ENCODE measurements around the gene ARHGEF4.

ARHGEF4 gene

DNA sequence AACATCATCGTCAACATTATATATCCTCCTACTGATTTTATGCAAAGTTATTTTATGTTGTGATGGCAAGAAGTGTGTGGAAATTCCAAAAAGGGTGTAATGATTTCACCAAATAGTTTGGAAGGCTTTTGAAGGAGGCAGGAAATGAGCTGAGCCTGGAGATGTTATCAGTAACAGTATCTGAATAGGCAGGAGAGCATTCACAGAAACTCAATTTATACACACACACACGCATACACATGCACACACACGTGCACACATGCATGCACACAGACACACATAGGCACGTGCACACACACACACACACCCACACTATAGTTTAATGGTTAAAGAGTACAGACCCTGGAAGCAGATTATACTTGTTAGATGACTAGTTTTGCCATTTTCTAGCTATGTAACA, 47.3 kb downstream of the ARHGEF4 start:
- Histone ChIP-seq H3K36me3 (ENCODE audit: control insufficient read depth, insufficient read depth, low read length) (no peaks in the 10 kb centered on the region), H3K9me3 (ENCODE audit: control insufficient read depth, insufficient read depth, low read length) (no peaks in the 10 kb centered on the region), H3K9ac (ENCODE audit: low read depth, low read length) (no peak overlapping the region), H3K27me3 (ENCODE audit: control insufficient read depth, insufficient read depth, low read length) (no peaks in the 10 kb centered on the region), H3K4me3 (ENCODE audit: low read depth, low read length) (no peak overlapping the region), H3K4me1 (ENCODE audit: control insufficient read depth, insufficient read depth, low read length) (no peaks in the 10 kb centered on the region)

DNA sequence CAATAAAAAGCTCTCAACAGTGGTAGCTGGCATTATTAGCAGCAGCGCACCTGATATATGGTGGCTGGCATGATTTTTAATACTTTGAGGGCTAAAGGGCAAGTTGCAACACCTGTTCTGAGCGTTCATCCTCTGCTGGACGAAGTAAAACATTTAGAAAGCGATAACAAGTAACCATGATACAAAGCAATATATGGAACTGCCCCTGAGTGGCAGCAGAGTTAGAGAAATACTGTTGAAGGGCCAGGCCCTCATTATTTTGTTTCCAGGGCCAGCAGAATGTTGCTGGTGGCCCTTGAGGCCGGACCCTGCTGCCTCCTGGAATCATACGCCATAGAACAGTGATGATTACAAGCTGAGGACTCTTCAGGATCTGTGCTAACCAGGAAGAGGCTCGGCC, 47.8 kb downstream of the ARHGEF4 start:
- Histone ChIP-seq H3K4me3 (ENCODE audit: low read depth, low read length) (no peak overlapping the region), H3K27me3 (ENCODE audit: control insufficient read depth, insufficient read depth, low read length) (no peaks in the 10 kb centered on the region), H3K9ac (ENCODE audit: low read depth, low read length) (no peak overlapping the region), H3K36me3 (ENCODE audit: control insufficient read depth, insufficient read depth, low read length) (no peaks in the 10 kb centered on the region), H3K9me3 (ENCODE audit: control insufficient read depth, insufficient read depth, low read length) (no peaks in the 10 kb centered on the region), H3K4me1 (ENCODE audit: control insufficient read depth, insufficient read depth, low read length) (no peaks in the 10 kb centered on the region)

DNA sequence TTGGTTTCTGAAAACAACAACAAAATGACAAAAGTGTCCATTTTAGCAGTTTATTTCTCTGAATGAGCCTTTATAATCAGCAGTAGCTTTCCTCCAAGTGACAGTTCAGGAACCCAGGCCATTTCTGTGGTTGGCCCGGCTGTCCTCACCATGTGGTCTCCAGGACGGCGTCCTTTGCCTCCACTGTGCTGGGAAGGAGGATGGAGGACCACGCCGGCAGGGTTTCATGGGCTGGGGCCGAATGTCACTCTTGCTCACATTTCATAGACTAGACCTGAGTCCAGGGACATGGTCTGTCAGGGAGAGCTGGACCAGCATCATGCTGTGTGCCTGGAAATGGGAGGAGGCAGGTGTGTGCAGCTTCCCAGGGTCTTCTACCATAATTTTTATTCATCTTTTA, 50.9 kb downstream of the ARHGEF4 start:
- Histone ChIP-seq H3K9ac (ENCODE audit: low read depth, low read length) (no peak overlapping the region), H3K9me3 (ENCODE audit: control insufficient read depth, insufficient read depth, low read length) (no peaks in the 10 kb centered on the region), H3K36me3 (ENCODE audit: control insufficient read depth, insufficient read depth, low read length) (peaks cover 2% of the 10 kb centered on the region), H3K27me3 (ENCODE audit: control insufficient read depth, insufficient read depth, low read length) (no peaks in the 10 kb centered on the region), H3K4me3 (ENCODE audit: low read depth, low read length) (no peak overlapping the region), H3K4me1 (ENCODE audit: control insufficient read depth, insufficient read depth, low read length) (no peaks in the 10 kb centered on the region)

DNA sequence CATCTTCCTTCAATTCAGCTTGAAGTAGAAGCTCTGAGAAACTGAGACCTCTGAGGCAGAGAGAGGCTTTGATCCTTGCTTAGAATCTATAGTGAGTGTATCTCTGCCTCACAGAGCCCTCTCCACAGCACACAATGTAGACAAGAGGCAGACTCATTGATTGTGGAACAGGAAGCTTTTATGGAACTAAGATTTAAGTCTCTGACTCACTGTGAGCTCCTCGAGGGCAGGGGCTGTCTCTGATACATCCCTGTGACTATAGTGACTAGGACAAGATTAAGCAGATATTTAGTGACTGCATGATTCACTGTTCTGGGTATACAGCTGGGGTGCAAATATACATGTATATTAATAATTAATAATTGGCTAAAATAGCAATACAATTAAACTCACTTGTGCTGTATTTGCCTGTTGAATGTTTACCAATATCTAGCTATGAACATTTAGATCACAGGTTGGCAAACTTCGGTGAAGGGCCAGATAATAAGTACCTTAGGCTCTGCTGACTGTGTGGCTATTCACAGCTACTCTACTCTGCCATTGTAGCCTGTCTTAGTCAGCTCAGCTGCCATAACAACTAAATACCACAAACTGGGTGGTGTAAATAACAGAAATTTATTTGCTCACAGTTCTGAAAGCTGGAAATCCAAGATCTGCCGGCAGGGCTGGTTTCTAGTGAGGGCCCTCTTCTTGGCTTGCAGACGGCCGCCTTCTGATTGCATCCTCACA, 54.4 kb downstream of the ARHGEF4 start:
- H3K4me3 ChIP-seq (ENCODE audit: low read depth, low read length): no peak overlapping the region
- H3K9me3 ChIP-seq (ENCODE audit: control insufficient read depth, insufficient read depth, low read length): no peaks in the 10 kb centered on the region
- H3K4me1 ChIP-seq (ENCODE audit: control insufficient read depth, insufficient read depth, low read length): no peaks in the 10 kb centered on the region
- no peak overlapping the region for H3K9ac ChIP-seq (ENCODE audit: low read depth, low read length)
- peaks cover 5% of the 10 kb centered on the region for H3K36me3 ChIP-seq (ENCODE audit: control insufficient read depth, insufficient read depth, low read length)
- no peaks in the 10 kb centered on the region for H3K27me3 ChIP-seq (ENCODE audit: control insufficient read depth, insufficient read depth, low read length)

DNA sequence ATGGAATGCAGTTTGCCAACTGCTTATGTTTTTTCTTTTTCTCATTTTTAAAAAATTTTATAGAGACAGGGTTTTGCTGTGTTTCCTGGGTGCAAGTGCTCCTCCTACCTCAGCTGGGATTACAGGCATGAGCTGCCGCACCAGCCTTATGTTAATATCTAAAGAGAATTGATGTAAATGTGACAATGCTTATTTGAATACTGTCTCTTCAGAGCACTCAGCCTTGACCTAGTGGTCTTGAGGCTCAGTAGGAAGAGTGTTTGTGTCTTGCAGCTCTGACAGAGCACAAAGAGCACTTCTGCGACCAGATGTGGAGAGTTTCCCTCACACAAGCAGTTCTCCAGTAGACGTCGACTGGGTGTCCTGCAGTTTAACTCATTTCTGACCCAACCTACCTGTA, 55.3 kb downstream of the ARHGEF4 start:
- Histone ChIP-seq H3K36me3 (ENCODE audit: control insufficient read depth, insufficient read depth, low read length) (peaks cover 5% of the 10 kb centered on the region), H3K4me1 (ENCODE audit: control insufficient read depth, insufficient read depth, low read length) (peaks cover 5% of the 10 kb centered on the region), H3K9ac (ENCODE audit: low read depth, low read length) (no peak overlapping the region), H3K27me3 (ENCODE audit: control insufficient read depth, insufficient read depth, low read length) (no peaks in the 10 kb centered on the region), H3K9me3 (ENCODE audit: control insufficient read depth, insufficient read depth, low read length) (no peaks in the 10 kb centered on the region), H3K4me3 (ENCODE audit: low read depth, low read length) (no peak overlapping the region)

DNA sequence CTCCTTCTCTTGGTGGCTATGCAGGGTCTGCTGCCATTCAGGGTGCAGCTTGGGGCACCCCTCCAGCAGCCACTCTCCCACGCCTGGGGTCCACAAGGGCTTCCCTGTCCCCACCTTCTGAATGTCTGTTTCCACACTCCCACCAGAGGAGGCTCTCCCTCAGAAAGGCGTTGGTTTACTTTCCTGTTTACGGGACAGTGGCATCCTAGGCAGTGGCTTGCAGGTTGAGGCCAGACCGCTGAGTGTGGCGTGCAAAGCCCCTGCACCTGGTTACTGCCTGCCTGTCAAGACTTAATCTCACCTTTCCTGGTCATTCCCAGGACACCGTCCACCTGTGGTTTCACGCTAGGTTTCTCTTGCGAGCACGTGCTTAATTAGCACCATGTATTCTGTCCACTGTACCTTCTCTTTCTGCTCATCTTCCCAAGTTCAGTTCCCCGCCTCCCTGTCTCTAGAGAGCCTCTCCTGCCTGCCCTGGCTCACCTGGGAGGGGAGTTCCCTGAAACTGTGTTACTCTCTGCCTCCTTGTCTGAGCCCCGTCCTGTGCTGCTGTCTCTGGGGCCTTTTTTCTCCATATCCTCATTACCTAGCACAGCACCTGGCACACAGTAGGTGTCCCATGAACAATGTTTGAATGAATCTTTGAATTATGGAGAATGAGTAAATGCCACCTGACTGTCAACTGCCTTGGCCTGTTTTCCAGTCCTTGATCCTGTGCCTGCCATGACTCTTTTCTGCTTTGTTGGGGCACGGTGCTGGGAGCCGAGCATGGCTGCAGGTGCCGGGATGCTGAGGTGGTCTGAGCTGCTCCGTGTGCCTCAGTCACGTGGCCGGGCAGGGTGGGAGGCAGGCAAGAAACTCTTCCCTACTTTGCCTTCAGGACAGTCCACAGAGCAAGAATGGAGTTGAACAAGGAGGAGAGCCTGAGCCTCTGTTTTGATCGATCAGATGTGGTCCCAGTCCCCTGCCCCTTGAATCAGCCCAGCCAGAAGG, 56.4 kb downstream of the ARHGEF4 start:
- Histone ChIP-seq H3K9ac (ENCODE audit: low read depth, low read length) (no peak overlapping the region), H3K4me3 (ENCODE audit: low read depth, low read length) (no peak overlapping the region), H3K9me3 (ENCODE audit: control insufficient read depth, insufficient read depth, low read length) (no peaks in the 10 kb centered on the region), H3K27me3 (ENCODE audit: control insufficient read depth, insufficient read depth, low read length) (no peaks in the 10 kb centered on the region), H3K36me3 (ENCODE audit: control insufficient read depth, insufficient read depth, low read length) (peaks cover 5% of the 10 kb centered on the region), H3K4me1 (ENCODE audit: control insufficient read depth, insufficient read depth, low read length) (peaks cover 7% of the 10 kb centered on the region)

DNA sequence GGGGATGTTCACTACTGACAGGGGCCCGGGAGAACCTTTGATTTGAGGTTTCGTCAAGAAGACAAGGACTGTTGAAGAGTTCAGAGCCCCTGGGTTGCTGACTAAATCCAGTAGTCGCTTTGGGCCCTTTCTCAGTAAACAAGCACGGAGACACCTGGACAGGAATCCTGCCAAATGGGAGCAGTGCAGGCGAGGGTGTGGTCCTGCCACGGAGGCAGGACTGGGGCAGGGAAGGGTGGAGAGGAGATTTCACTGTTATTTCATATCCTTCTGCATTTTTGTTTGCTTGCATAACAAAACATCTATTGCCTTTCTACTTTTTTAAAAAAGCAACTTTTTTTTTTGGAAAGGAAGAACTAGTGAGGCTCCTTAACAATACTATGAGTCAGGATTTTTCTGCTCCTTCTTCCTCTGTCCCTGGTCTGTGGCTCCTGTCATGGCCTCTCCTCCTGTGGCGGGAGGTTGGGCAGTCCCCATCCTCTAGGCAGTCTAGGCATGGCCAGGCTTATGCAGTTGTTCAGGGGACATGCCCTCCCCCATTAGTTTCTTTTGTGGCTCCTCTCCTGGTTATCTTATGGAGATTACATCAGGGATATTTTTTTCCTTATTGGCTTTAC, 57.7 kb downstream of the ARHGEF4 start:
- no peak overlapping the region for H3K9ac ChIP-seq (ENCODE audit: low read depth, low read length)
- H3K27me3 ChIP-seq (ENCODE audit: control insufficient read depth, insufficient read depth, low read length): no peaks in the 10 kb centered on the region
- peaks cover 7% of the 10 kb centered on the region for H3K4me1 ChIP-seq (ENCODE audit: control insufficient read depth, insufficient read depth, low read length)
- H3K36me3 ChIP-seq (ENCODE audit: control insufficient read depth, insufficient read depth, low read length): peaks cover 5% of the 10 kb centered on the region
- no peaks in the 10 kb centered on the region for H3K9me3 ChIP-seq (ENCODE audit: control insufficient read depth, insufficient read depth, low read length)
- H3K4me3 ChIP-seq (ENCODE audit: low read depth, low read length): no peak overlapping the region

DNA sequence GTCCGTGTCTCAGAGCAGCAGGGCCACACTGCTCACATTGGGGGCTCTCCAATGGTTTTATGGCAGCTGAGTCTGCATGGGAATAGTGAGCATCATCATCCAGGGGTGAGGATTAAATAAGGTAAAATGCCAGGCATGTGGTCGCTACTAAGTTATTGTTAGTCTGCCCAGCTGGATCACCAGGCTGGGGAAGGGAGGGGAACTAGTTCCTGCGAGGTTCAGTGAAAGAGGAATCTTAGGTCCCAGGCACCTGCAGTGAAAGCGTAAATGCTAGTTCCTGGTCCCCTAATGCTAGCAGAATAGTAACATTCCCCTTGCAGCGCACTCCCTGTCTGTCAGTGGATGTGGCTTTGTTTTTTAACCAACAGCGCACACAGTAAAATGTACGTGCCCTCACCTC, 60.1 kb downstream of the ARHGEF4 start:
- no peaks in the 10 kb centered on the region for H3K27me3 ChIP-seq (ENCODE audit: control insufficient read depth, insufficient read depth, low read length)
- no peak overlapping the region for H3K4me3 ChIP-seq (ENCODE audit: low read depth, low read length)
- peaks cover 3% of the 10 kb centered on the region for H3K36me3 ChIP-seq (ENCODE audit: control insufficient read depth, insufficient read depth, low read length)
- peaks cover 12% of the 10 kb centered on the region for H3K4me1 ChIP-seq (ENCODE audit: control insufficient read depth, insufficient read depth, low read length)
- H3K9ac ChIP-seq (ENCODE audit: low read depth, low read length): no peak overlapping the region
- no peaks in the 10 kb centered on the region for H3K9me3 ChIP-seq (ENCODE audit: control insufficient read depth, insufficient read depth, low read length)

DNA sequence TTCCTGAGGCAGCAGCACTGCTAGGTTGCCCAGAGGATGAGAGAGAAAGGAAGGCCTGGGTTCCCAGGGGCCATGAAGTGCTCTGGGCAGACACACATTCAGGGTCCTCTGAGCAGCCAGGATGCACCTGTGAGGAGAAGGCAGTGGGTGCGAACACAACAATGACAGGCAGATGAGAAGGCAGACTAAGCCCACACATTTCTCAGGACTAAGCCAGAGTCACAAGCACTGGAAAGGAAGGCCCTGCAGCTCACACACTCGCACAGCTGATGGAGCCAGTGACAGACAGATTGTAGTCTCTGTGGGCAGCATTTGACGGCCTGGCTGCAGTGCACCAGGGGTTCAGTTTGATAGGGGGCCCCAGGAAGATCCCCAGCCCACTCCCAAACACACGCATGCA, 61.8 kb downstream of the ARHGEF4 start:
- Histone ChIP-seq H3K9ac (ENCODE audit: low read depth, low read length) (no peak overlapping the region), H3K27me3 (ENCODE audit: control insufficient read depth, insufficient read depth, low read length) (no peaks in the 10 kb centered on the region), H3K36me3 (ENCODE audit: control insufficient read depth, insufficient read depth, low read length) (peaks cover 3% of the 10 kb centered on the region), H3K9me3 (ENCODE audit: control insufficient read depth, insufficient read depth, low read length) (no peaks in the 10 kb centered on the region), H3K4me3 (ENCODE audit: low read depth, low read length) (no peak overlapping the region), H3K4me1 (ENCODE audit: control insufficient read depth, insufficient read depth, low read length) (peaks cover 12% of the 10 kb centered on the region)

DNA sequence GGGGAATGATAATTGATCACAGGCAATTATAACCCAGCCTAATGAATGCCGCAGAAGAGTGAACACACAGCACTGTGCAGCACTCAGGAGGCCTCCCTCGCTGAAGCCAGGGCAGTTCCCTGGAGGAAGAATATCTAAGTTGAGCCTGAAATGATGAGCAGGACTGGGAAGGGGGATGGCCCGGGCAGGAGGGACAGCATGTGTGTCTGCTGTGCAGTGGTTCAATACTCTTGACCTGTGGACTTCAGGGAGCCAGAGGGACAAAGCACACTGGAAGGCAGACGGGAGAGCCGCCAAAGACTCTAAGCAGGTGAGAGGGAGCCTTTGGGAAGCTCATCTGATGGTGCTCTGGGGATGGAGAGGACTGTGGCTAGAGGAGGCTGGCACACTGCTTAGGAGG, 62.6 kb downstream of the ARHGEF4 start:
- Histone ChIP-seq H3K9me3 (ENCODE audit: control insufficient read depth, insufficient read depth, low read length) (no peaks in the 10 kb centered on the region), H3K27me3 (ENCODE audit: control insufficient read depth, insufficient read depth, low read length) (no peaks in the 10 kb centered on the region), H3K36me3 (ENCODE audit: control insufficient read depth, insufficient read depth, low read length) (peaks cover 3% of the 10 kb centered on the region), H3K4me1 (ENCODE audit: control insufficient read depth, insufficient read depth, low read length) (peaks cover 12% of the 10 kb centered on the region), H3K4me3 (ENCODE audit: low read depth, low read length) (no peak overlapping the region), H3K9ac (ENCODE audit: low read depth, low read length) (no peak overlapping the region)

DNA sequence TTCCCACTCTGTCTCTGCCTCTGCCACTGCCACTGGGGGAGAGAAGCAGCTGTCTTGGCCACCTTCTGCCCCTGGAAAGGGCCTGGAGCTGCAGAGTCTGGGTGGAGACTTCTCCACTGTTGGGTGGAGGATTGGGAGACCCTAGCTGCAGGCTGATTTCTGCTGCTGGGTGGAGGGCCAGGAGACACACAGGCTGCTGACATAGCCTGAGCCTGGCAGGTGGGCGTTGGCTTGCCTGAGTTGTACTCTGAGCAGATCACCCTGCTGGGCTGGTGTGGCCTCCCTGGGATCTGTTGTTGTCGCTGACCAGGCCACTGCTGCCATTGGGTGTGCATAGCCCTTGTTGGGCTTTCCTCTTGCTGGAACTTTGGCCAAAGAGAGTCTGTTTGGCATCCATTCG, 64.3 kb downstream of the ARHGEF4 start:
- no peaks in the 10 kb centered on the region for H3K27me3 ChIP-seq (ENCODE audit: control insufficient read depth, insufficient read depth, low read length)
- no peak overlapping the region for H3K4me3 ChIP-seq (ENCODE audit: low read depth, low read length)
- no peaks in the 10 kb centered on the region for H3K9me3 ChIP-seq (ENCODE audit: control insufficient read depth, insufficient read depth, low read length)
- H3K4me1 ChIP-seq (ENCODE audit: control insufficient read depth, insufficient read depth, low read length): peaks cover 12% of the 10 kb centered on the region
- no peak overlapping the region for H3K9ac ChIP-seq (ENCODE audit: low read depth, low read length)
- H3K36me3 ChIP-seq (ENCODE audit: control insufficient read depth, insufficient read depth, low read length): no peaks in the 10 kb centered on the region

Data from iPS-15b (cell line).